HG03520 (cell line): ENCODE data around the gene NR6A1.

Experiments
- ATAC-seq: cut with Tn5 transposase; IDR thresholded peaks from one replicate; pipeline ENCODE4 v1.9.1; 2021; ENCODE audit warnings: mild to moderate bottlenecking, moderate library complexity; ENCODE audit not compliant: unreplicated experiment

The NR6A1 gene

DNA sequence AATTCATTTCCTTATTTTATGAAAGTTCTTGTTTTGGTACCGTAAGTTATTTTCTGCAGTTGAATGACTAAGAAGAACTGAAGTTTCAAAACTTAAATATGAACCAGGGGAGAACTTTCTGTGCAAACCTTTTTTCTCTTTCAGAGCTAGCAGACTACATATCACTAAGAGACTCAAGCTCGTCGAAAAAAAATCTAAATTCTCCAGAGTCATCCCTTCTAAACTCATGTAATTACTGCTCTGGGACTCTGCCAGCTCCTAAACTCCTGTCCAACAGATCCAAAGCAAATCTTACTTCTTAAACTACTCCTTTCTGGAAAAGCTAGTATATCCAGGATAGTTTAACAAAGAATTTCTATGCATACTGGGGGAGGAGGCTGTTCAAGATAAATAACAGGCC, 176.9 kb downstream of the NR6A1 start:
- no peak for ATAC-seq

DNA sequence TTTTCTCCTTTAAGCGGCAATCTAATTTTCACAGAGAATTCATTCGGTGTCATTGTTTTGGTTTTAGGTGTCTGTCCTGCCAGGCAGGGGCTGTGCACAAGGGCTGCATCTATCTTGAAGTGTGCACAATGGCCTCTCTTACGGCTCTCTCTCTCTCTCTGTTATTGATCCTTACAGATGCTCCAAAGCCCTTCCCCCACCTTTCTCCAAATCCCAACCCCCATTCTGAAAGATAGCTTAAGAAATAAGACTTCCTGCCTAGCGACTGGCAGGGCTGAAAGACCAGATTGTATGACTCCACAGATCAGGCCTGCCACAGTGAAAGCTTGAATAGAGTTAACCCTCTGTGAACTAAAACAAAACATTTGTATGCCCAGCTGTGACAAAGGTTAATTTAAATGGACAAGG, 177.5 kb downstream of the NR6A1 start:
- no peak for ATAC-seq

DNA sequence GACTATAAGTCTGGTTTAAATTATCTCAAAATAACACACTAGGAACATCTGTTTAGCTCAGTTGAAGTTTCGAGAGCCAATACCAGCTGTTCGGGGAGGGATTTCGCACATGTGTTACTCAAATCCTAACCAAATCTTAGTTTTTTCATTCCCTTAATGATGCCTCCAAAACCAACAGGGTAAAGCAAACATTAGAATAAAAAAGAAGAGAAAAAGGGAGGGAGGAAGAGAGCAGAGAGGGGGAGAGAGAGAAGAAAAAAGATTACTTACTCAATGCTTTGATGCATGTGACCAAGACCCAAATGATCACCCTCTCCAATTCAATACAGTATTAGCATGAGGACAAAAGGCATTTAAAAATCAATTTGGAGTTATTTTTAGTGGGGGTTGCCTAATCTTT, 177.9 kb downstream of the NR6A1 start:
- ATAC-seq = no peak

DNA sequence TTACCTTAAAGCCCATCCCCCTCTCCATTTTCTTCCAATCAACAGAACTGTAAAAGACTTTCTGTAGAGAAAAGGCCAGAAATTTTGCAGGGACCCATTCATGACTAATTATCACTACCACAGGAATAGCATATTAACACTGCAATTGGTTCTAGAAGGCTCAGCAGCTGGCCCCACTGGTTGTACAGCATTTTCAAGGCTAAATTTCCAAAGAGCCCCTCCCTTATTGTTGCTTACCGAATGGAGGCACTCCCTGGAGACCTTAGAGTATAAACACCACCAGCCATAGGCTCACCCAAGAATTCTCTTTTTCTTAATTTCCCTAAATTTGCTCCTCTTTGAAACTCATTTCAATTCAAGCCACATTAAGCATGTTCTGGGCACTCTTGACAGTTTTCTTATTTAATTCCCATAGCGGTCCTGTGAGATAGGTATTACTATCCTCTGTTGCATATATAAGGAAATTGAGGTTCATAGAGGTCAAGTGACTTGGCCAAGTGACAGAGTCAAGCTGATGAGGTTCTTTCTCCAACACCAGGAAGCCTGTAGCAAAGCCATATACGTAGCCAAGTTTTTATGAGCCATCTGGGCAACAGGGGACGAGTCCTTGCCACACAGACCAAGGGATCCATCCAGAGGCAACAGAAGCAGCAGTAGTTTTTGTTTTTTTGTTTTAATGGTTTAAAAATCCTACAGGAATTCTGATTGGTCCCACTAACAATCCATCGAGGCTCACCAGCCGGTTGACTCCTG, 180.0 kb downstream of the NR6A1 start:
- no peak for ATAC-seq

GRCh38 chr9:124584631-124585030, 186.5 kb downstream of the NR6A1 start:
- ATAC-seq = no peak

- no peak for ATAC-seq
These were observed 188.0 kb downstream of the NR6A1 start for GRCh38 chr9:124583134-124583533.

DNA sequence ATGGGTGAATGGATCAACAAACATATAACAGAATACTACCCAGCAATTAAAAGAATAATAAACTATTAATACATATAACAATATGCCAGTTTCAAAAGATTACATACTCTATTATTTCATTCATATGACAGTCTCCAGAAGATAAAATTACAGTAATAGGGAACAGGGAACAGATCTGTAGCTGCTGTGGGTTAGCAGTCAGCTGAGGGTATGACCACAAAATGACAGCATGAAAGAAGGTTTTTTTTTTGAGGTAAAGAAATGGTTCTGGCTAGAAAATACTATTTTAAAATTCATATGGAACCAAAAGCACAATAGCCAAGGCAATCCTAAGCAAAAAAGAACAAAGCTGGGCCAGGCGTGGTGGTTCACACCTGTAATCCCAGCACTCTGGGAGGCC, 190.9 kb downstream of the NR6A1 start:
- ATAC-seq = no peak

GRCh38 chr9:124576751-124577150, 194.4 kb downstream of the NR6A1 start:
- no peak for ATAC-seq

DNA sequence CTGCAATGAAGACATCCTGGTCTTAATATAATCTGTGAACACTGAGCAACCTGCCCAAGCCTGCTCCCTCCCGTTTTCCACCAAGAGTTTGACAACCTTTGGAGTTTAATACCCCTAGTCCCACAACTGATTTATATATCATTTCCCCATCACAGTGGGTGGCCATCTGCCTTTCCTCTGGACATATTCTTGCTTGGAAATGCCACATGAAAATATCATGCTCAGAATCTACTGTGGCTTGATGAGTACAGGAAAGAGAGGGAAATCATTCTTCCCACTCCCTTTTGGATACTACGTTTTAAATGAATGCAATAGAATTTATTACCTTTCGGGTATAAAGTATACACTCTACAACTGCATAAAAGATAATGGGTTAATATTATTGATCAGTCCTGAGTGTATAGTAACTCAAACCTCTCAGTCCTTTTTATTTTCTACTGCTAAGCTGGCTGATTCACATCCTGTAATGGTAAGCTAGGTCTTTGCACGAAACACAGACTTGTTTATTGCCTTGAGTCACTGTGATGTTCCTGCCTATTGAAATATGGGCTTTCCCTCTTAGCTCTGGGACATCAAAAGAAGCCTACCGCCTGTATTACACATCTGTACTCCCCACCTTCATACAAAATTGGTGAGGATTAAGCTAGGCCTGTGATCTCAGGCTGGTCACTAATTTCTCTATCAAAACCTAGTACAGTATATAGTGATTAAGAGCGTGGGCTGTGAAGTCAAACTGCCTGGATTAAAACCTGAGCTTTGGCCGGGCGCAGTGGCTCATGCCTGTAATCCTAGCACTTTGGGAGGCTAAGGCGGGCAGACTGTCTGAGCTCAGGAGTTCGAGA, 196.4 kb downstream of the NR6A1 start:
- no peak for ATAC-seq

GRCh38 chr9:124570942-124571666, 200.0 kb downstream of the NR6A1 start:
- ATAC-seq = no peak

DNA sequence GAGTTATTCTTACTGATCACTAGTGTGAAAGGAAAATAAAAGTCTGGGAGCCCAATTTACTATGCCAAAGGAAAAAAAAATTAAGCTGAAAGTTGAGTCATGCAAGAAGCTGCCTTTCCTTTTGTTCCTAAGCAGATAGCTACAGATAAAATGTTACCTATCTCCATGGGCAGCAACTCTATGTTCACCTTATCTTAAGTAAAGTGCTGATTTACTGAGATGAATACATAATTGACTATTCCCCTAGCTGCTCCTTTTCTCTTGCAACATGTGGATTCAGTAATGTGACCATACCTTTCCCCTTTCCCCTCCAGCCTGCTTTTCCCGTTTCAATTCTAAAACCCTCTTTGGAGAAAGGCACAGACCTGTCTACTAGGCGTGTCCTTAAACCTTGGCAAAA, 201.2 kb downstream of the NR6A1 start:
- ATAC-seq = no peak

DNA sequence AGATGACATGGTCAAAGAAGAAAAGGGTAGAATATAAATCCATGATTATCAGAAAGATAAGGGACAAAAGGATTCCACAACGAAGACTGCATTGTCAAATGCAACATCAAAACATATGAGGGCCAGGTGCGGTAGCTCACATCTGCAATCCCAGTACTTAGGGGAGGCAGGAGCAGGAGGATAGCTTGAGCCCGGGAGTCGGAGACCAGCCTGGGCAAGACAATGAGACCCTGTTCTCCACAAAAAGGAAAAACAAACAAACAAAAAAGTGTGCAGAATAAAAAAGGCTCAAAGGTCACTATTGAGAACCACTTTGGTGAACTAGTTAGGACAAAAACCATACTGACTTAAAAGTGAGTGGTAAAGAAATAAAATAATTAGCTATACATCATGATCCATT, 203.7 kb downstream of the NR6A1 start:
- no peak for ATAC-seq

- ATAC-seq = no peak
These were observed 208.8 kb downstream of the NR6A1 start for GRCh38 chr9:124562328-124562727.

DNA sequence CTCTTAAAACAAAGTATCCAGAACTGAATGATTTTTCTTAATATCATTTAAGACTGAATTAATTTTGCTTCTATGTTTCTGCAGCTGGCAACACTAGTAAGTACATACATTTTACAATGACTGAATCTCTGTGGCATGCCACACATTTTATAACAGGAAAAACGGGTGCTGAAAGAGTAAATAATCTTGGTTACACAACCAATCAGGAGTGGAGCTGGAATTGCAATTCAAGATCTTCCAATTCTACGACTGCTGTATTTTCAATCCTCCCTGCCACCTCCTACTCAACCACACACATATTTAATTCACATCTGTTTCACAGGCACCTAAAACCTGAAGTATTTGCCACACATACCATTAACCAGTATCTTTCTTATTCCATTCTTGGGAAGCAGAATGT, 211.2 kb downstream of the NR6A1 start:
- ATAC-seq = no peak

GRCh38 chr9:124558777-124559470, 212.2 kb downstream of the NR6A1 start:
- ATAC-seq = no peak

- ATAC-seq = no peak
These were observed 213.2 kb downstream of the NR6A1 start for GRCh38 chr9:124557895-124558294.

GRCh38 chr9:124555043-124555442, 216.1 kb downstream of the NR6A1 start:
- no peak for ATAC-seq

- no peak for ATAC-seq
These were observed 217.4 kb downstream of the NR6A1 start for GRCh38 chr9:124553738-124554137.

GRCh38 chr9:124552273-124552605, 218.9 kb downstream of the NR6A1 start:
- no peak for ATAC-seq

- no peak for ATAC-seq
These were observed 219.4 kb downstream of the NR6A1 start for GRCh38 chr9:124551472-124552272.
